DMS 273 treated with DMSO at 0.1 percent for 48 hours (cell line): ENCODE results near the gene DOCK11.

Source experiments
- DNase-seq: peaks from one replicate; lab custom pipeline; 2025; lab: John Stamatoyannopoulos, UW

The DOCK11 gene

GRCh38 chrX:118630848-118631247, 135.2 kb downstream of the DOCK11 start:
- no peak for DNase-seq

- DNase-seq, result no peak
These were observed 136.0 kb downstream of the DOCK11 start for GRCh38 chrX:118631586-118631985.

DNA sequence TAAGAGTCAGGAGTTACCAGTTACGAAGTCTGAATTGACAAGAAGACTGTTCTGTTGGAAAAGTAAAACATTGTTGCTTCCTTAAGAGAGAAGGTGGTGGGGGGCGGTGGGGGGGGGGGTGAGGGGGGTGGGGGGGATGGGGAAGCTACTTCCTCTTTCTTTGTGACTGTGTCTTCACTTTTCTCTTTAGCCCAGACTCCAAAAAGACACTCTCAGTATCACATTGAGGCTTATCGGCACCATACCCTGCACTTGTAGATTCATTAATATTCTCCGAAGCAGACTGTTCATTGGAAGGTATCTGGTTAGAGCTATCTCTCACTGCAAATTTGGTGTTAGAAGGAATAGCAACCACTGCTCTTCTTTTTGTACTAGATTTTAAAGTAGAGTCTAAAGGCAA, 137.2 kb downstream of the DOCK11 start:
- no peak for DNase-seq

- no peak for DNase-seq
These were observed 137.9 kb downstream of the DOCK11 start for GRCh38 chrX:118633530-118633929.

DNA sequence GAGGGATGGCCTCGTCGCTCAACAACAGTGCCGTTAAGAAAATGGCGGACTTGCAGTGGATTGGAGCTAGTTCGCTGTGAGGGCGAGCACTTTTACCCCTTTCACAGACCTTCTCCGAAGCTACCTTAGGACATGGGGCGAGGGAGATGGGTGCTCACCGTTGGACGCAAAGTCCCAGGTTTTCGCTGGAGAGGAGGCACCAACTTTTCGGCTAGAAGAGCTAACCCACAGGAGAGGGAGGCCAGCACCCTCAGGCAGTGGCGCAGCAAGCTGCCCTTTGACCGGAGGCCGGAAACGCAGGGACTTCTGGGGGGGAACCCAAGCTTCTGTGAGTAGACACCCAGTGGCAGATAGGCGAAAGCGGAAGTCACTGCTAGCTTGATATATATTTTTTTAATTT, 138.7 kb downstream of the DOCK11 start:
- no peak for DNase-seq

DNA sequence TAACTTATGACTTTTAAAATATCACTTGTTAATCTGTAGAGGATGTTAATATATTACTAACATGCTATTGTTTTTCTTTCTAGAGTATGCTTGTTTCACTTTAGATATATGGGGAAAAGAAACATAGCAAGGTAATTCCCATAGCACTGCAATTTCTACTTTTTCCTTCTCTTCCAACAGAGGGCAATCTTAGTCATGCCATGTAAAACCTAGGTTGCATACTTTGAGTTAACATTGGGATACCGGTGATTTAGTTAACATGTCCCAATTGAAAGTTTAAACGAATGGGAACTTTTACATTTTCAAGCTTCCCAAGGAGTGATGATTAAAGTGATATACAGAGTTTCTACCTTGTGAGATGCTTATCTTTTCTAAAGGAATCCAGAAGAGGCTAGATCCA, 142.4 kb downstream of the DOCK11 start:
- DNase-seq, result no peak

- DNase-seq, result peak; percentile 41
These were observed 148.8 kb downstream of the DOCK11 start for GRCh38 chrX:118644378-118644777.

DNA sequence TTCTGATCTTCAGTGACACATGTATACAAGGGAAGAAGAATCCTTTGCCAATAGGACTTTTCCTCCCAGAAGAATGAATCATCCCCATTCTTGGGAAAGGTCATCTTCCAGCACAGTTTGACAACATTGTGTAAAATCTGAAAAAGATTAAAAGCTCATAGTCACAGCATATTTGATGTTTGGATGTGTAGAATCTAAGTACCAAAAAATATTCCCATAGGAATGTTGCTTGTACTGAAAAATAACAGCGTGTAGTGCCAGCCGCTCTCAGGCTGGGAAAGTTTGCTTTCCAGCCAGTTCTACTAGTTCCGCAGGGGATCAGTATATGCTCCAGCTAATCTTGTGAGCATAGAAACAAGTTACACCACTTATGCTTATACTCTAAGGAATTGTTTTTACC, 157.1 kb downstream of the DOCK11 start:
- no peak for DNase-seq

- no peak for DNase-seq
These were observed 158.7 kb downstream of the DOCK11 start for GRCh38 chrX:118654331-118654730.

- DNase-seq, result no peak
These were observed 160.1 kb downstream of the DOCK11 start for GRCh38 chrX:118655561-118656246.

GRCh38 chrX:118657413-118657812, 161.8 kb downstream of the DOCK11 start:
- no peak for DNase-seq

- DNase-seq, result no peak
These were observed 164.5 kb downstream of the DOCK11 start for GRCh38 chrX:118660085-118660484.

- no peak for DNase-seq
These were observed 169.6 kb downstream of the DOCK11 start for GRCh38 chrX:118665204-118665603.

- DNase-seq, result no peak
These were observed 170.9 kb downstream of the DOCK11 start for GRCh38 chrX:118666521-118666920.

DNA sequence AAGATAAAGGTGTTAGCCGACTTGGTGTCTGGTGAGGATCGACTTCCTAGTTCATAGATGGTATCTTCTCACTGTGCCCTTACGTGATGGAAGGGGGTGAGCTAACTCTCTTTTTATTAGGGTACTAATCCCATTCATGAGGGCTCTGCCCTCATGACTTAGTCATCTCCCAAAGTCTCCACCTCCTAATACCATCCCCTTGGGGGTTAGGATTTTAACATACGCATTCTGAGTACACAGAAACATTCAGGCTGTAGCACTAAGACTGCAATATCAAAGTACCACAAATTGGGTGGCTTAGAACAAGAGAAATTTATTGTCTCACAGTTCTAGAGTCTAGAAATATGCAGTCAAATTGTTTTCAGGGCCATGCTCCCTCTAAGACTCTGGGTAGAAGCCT, 173.8 kb downstream of the DOCK11 start:
- DNase-seq, result no peak

- no peak for DNase-seq
These were observed 179.8 kb downstream of the DOCK11 start for GRCh38 chrX:118675326-118675965.

DNA sequence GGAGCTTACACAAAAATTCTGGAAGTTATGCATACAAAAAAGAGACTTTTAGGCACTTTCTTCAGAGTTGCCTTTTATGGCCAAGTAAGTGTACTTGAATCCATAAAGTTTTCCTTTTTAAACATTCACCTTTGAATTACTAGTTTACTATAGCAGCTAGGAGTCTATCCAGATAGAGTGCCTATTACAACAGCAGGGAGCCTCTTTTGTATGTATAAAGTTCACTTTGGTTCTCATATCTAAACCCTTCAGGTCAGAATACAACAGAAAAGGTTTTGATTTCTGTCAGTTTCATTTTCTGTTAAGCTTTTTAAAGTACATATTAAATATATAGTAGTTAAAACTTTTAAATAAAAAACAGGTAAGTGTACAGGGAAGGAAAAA, 180.3 kb downstream of the DOCK11 start:
- no peak for DNase-seq

DNA sequence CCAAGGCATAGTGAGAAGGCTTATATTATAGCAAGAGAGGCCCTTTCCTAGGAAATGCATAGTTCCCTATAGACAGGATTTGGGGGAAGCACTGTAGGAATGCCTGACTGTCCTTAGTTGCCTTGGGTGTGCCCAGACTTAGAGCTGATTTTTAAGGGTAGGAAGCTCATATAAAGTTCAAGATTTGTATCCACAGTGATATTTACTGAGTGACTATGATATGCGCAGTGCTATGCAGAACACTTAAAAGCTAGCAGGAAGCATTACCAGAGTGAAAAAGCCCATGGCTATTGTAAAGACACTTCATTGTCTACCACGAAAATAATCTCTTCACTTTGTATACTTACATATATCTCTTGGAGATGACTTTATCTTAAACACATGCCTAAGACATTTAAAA, 181.7 kb downstream of the DOCK11 start:
- no peak for DNase-seq

DNA sequence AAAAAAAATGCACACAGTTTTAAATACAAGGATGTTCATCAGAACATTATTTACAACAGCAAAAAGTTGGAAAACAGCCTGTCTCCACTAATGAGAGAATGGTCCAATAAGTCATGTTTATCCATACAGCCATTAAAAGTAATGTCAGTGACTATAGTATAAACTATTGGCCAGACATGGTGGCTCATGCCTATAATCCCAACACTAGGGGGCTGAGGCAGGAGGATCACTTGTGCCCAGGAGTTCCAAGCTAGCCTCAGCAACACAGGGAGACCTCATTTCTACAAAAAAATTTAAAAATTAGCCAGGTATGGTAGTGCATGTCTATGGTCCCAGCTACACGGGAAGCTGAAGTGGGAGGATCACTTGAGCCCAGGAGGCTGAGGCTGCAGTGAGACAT, 183.7 kb downstream of the DOCK11 start:
- no peak for DNase-seq

GRCh38 chrX:118682258-118683014, 186.8 kb downstream of the DOCK11 start:
- no peak for DNase-seq

DNA sequence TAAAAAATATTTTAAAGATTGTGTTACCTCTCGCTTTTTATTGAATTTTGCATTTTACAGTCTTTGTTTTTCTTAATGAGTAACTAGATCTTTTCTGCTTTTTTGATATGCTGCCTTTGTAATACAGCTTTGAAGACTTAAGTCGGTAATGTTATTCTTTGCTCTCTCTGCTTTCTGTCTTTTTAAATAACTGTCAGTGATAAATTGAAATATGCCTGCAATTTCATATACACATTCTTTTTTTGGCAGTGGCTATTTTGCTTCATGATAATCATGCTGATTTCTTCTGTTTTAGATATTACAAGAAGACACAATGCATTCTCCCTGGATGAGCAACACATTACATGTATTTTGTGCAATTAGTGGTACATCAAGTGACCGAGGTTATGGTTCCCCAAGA, 189.8 kb downstream of the DOCK11 start:
- DNase-seq, result no peak

- no peak for DNase-seq
These were observed 193.3 kb downstream of the DOCK11 start for GRCh38 chrX:118688935-118689334.

DNA sequence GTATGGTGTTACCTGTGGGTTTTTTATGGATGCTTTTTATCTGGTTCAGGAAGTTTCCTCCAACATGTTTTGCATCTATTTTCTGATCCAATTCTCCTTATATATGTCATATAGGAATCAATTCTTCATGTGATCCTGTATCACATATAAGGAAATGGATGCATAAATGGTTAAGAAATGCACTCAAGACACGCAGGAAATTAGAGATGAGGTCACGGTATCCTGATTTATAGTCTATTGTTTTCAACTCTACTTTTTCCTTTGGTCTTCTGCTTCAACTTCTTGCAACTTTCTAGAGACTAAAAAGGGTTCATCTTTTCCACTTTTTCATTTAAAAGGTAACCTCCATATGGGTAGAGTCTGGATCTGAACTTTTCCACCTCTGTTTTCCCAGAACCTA, 198.2 kb downstream of the DOCK11 start:
- no peak for DNase-seq
